Kidney (tissue), 14 donors: ENCODE results near the gene WDR38. TPM values are rescaled to one million over a fixed set of nuclear protein-coding genes. Genes with fewer than 3 reads are reported as not detected.
"Not testable (repeated sequence)": the region's sequence is repeated elsewhere in the genome, so short reads cannot be mapped to it uniquely, and the experiment has no call there.

Source experiments
- DNase-seq, 5 donors: peaks; one replicate each; pipeline ENCODE4 v3.0.0-alpha.2; 2013 to 2020
- FAIRE-seq: peaks from 2 replicates; lab custom pipeline; 2012; peaks lifted over from hg19 to GRCh38; lab: Jason Lieb, UNC
- H3K27ac ChIP-seq, 2 donors: one replicate each; pipeline ENCODE4 v1.7.0; 2013; ENCODE audit warnings: low read depth in 2 of 2, low read length in 2 of 2, inconsistent platforms in 1 of 2
- H3K27me3 ChIP-seq: one replicate; pipeline ENCODE4 v1.7.1; 2013; ENCODE audit warnings: low read length, inconsistent platforms; ENCODE audit not compliant: control insufficient read depth, insufficient read depth
- H3K36me3 ChIP-seq, 3 donors: one replicate each; pipeline versions ENCODE4 v1.7.0 to v1.7.1; 2013; ENCODE audit warnings: low read length in 3 of 3, control low read depth in 1 of 3, inconsistent platforms in 1 of 3; ENCODE audit not compliant: insufficient read depth in 3 of 3, control insufficient read depth in 2 of 3
- H3K4me1 ChIP-seq, 3 donors: one replicate each; pipeline versions ENCODE4 v1.7.0 to v1.7.1; 2013; ENCODE audit warnings: low read length in 3 of 3, inconsistent platforms in 1 of 3, low read depth in 1 of 3; ENCODE audit not compliant: control insufficient read depth in 2 of 3, insufficient read depth in 2 of 3
- H3K4me3 ChIP-seq, 3 donors: one replicate each; pipeline versions ENCODE4 v1.7.0 to v1.8.1; 2013; ENCODE audit warnings: low read length in 3 of 3, control low read depth in 1 of 3, inconsistent platforms in 1 of 3
- H3K9ac ChIP-seq, 3 donors: one replicate each; pipeline versions ENCODE4 v1.7.0 to v1.7.1; 2013; ENCODE audit warnings: low read length in 3 of 3, control low read depth in 1 of 3, inconsistent platforms in 1 of 3
- H3K9me3 ChIP-seq, 3 donors: one replicate each; pipeline versions ENCODE4 v1.7.0 to v1.7.1; 2013; ENCODE audit warnings: low read length in 3 of 3, control low read depth in 1 of 3, inconsistent platforms in 1 of 3; ENCODE audit not compliant: control insufficient read depth in 2 of 3, insufficient read depth in 1 of 3
- CTCF ChIP-seq: IDR thresholded peaks from 3 replicates; pipeline ENCODE4 v1.5.1; 2012; ENCODE audit warnings: mild to moderate bottlenecking, moderate library complexity, borderline replicate concordance; ENCODE audit not compliant: insufficient read depth; ENCODE audit errors: extremely low read depth
- intact Hi-C: fragments of 100-400 bp; cut with DNase I; formaldehyde crosslinking; loops from one replicate; pipeline ENCODE4 v1.11.1; 2022
- polyA plus RNA-seq: library from polyadenylated mRNA; stranded (reverse); fragments of 350-450 nt; fragmentation: Illumina TruSeq; extraction: RNeasy Lipid Tissue Mini Kit (QIAGEN cat#74804); gene quantifications from one replicate; pipeline ENCODE4 v1.2.3, GENCODE V29; 2014; ENCODE audit warnings: low read depth, low replicate concordance; ENCODE audit not compliant: insufficient read depth
- total RNA-seq: library from RNA; stranded (reverse); fragmentation: NEBNext Ultra II Directional; extraction: Animal tissue kit (Norgen Biotek cat#: 25700); gene quantifications from one replicate; pipeline ENCODE4 v1.2.1, GENCODE V29; 2021
- donor health status: control.
- donor health status: control.
- donor health status: control.
- donor health status: control.
- donor health status: control.
- donor health status: DM: yes; HTN: yes; CAD: no.
- donor health status: Normal renal cell carcinoma (clear cell type).

Gene WDR38
- total and polyA plus RNA-seq, 2 donors from 2014 or later: 0.31 TPM; not detected in 1

GRCh38 chr9:124844291-124844690, 9.0 kb upstream of the WDR38 start:
- Histone ChIP-seq H3K27ac (no peak overlapping the region), H3K4me1 (no peaks in the 10 kb centered on the region), H3K9ac (no peak overlapping the region), H3K27me3 (no peaks in the 10 kb centered on the region), H3K9me3 (no peaks in the 10 kb centered on the region), H3K36me3 (no peaks in the 10 kb centered on the region), H3K4me3 (no peak overlapping the region)
- TF ChIP-seq CTCF: no peak
- FAIRE-seq (no peak), DNase-seq (peak in 4 of 5 donors; percentile 8 to 38 (median 28))
- intact Hi-C loops: no loop called here

DNA sequence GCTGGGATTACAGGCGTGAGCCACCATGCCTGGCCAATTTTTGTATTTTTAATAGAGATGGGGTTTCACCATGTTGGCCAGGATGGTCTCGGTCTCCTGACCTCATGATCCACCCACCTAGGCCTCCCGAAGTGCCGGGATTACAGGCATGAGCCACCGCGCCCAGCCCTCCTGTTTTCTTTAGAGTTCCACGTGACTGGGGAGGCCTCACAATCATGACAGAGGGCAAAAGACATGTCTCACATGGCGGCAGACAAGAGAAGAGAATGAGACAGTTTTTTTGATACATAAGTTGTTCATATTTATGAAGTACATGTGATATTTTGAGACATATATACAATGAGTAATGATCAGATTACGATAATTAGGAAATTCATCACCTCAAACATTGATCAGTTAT, 6.8 kb upstream of the WDR38 start:
- H3K36me3 ChIP-seq, FAIRE-seq, H3K27me3 ChIP-seq, intact Hi-C loops, H3K4me1 ChIP-seq, H3K9me3 ChIP-seq, H3K4me3 ChIP-seq, H3K27ac ChIP-seq, H3K9ac ChIP-seq: not testable (repeated sequence)
- peak in 1 of 5 donors; percentile 10 for DNase-seq

- Histone ChIP-seq H3K4me1 (no peaks in the 10 kb centered on the region), H3K9ac (no peak overlapping the region), H3K9me3 (no peaks in the 10 kb centered on the region), H3K4me3 (no peak overlapping the region), H3K36me3 (no peaks in the 10 kb centered on the region), H3K27me3 (no peaks in the 10 kb centered on the region), H3K27ac (no peak overlapping the region)
- FAIRE-seq (no peak), DNase-seq (peak in 1 of 5 donors; percentile 1)
- no peak for TF ChIP-seq CTCF
- intact Hi-C loops: no loop called here
These were observed 6.3 kb upstream of the WDR38 start for GRCh38 chr9:124846969-124847368.

DNA sequence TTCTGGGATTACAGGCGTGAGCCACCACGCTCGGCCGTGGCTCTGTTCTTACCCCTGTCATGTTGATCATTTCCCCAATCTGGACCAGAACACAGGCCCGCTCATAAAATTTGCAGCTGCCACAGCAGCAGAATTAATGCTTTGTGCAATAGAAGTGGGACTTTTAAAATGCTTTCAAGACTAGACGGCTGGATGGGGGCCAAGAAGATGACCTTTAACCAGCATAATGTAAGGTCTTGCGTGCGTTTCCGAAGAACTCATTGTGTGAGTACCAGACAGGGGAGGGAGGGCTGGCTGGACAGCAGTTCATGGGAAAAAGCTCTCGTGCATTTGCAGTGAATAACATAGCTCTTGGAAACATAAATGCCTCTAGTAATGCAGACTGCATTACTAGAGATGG, 3.5 kb upstream of the WDR38 start:
- Histone ChIP-seq H3K27me3 (no peaks in the 10 kb centered on the region), H3K9me3 (no peaks in the 10 kb centered on the region), H3K4me1 (peaks cover 0 to 10% (median 0%) of the 10 kb centered on the region in 3 donors), H3K36me3 (no peaks in the 10 kb centered on the region), H3K27ac (no peak overlapping the region), H3K4me3 (no peak overlapping the region), H3K9ac (no peak overlapping the region)
- DNase-seq: peak in 3 of 5 donors; percentile 19 to 79 (median 49)
- TF ChIP-seq CTCF: no peak
- intact Hi-C loops: loop anchor here (5.0 kb wide), 1 partner anchor 72 kb away; the partner anchor contains the start of gene OLFML2A
- no peak for FAIRE-seq
